Subcutaneous adipose tissue (tissue), 4 donors: Measurements from ENCODE around the gene GPR176. TPM values are rescaled to one million over a fixed set of nuclear protein-coding genes. Genes with fewer than 3 reads are reported as not detected.

Source experiments
- CTCF ChIP-seq: fragments of 450-650 bp; IDR thresholded peaks from one replicate; pipeline ENCODE4 v1.5.1; 2016; ENCODE audit warnings: low read depth, mild to moderate bottlenecking, control low read depth, antibody characterized with exemption, moderate library complexity
- total RNA-seq, 4 donors: library from RNA; depleted of rRNA; stranded (reverse); fragments of >200 nt; gene quantifications; one replicate each; pipeline ENCODE4 v1.1.0, GENCODE V29; 2016

GPR176 gene
- total RNA-seq, 4 donors from 2014 or later, result 3.8 to 13.0 (median 9.5) TPM

GRCh38 chr15:39799552-39800011 is 120.5 kb downstream of the GPR176 start:
- no peak for TF ChIP-seq CTCF

GRCh38 chr15:39798382-39798781 is 121.7 kb downstream of the GPR176 start:
- no peak for TF ChIP-seq CTCF

- no peak for TF ChIP-seq CTCF
Observed at GRCh38 chr15:39797407-39797806, 122.7 kb downstream of the GPR176 start.

GRCh38 chr15:39796601-39797000 is 123.5 kb downstream of the GPR176 start:
- TF ChIP-seq CTCF, result no peak

DNA sequence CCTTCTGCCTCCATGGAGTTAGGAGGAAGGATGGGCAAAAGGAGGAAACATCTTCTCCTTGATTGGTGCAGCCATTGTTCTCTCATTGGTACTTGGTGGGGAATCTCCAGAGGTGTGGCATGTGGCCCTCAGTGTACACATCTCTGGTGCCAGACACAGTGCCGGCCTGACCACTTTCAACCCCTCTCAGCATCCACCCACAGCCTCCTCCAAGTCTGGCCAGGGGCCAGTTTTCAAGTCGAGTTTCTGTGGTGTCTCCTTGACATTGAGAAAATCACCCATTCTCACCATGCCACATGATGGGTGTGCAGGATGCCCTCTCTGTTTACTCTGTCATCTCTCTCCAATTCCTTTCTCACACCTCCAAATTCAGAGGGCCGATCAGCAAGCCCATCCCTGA is 124.6 kb downstream of the GPR176 start:
- no peak for TF ChIP-seq CTCF

DNA sequence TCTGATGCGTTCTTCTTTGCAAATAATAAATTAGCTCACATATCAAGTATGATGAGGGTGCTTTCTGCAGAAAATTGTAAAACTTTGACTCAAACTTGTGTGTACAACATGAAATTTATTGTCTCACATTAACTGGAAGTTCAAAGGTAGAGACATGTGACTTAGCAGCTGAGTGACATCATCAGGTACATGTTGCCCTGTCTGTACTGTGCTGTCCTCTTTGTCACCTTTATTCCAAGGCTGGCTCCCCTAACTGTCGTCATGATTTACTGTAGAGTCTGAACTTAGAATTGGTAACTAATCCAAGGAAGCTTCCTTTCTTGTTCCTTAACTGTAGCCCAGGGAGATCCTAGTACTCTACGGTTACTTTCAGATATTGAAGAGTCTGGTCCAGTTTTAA is 125.1 kb downstream of the GPR176 start:
- no peak for TF ChIP-seq CTCF

- TF ChIP-seq CTCF, result no peak
Observed at GRCh38 chr15:39793923-39794322, 126.1 kb downstream of the GPR176 start.

DNA sequence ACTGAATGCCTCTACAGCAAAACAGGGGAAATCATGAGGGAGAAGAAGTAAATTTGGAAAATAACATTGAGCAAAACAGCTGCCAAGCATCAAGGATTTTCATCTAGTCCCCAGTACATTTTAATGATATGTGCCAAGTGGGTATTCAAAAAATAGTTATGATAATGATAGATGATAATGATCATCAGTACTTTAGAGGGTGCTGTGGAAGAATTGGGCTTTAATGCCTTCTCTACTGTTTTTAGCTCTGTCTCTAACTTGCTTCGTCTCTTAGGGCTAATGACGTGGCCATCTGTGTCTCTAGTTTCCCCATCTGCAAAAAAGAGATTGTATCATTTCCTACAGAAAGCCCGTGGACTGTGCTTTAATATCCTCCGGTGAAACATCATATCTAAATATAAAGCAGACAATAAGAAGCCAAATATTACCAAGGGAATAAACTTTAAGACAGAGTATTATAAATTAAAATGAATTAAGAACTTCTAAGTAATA is 127.2 kb downstream of the GPR176 start:
- no peak for TF ChIP-seq CTCF
